ENCODE data around the gene TGFBRAP1. TPM values are rescaled to one million over a fixed set of nuclear protein-coding genes. Genes with fewer than 3 reads are reported as not detected.
"Not testable (repeated sequence)": the region's sequence is repeated elsewhere in the genome, so short reads cannot be mapped to it uniquely, and the experiment has no call there.

The TGFBRAP1 gene
- polyA plus RNA-seq, 3 donors: 15.0 to 17.5 (median 17.0) TPM

DNA sequence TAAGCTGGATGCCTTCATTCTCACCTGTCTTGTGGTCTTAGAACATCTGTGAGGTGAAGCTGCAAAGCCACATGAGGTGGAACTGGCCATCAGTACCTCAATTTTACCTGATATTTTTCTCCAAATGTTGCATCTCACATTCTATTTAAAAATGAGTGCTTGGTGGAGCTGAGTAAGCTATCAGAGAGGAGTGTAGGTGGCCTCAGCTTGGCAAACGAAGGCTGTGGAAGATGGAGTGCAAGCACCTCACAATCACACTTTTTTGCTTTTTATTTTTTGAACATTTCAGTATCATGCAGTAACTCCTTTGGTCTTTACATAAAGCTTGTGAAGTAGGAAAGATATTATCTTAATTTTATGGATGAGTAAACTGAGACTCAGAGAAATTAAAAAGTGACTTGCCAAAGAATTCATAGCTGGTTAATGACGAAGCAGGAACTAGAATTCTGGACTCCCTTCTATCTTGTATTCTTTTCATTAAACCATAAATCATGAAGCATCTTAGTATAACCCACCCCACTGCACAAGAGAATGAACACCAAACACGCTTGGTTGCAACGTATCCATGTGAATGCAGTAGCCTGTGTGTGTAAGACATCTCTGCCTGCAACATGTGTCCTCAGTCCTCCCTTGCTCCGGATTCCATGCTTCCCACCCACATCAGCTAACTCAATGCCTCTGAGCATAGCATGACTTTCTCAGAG lies 35.1 kb upstream of the TGFBRAP1 start:
- DNase-seq: no peak

DNA sequence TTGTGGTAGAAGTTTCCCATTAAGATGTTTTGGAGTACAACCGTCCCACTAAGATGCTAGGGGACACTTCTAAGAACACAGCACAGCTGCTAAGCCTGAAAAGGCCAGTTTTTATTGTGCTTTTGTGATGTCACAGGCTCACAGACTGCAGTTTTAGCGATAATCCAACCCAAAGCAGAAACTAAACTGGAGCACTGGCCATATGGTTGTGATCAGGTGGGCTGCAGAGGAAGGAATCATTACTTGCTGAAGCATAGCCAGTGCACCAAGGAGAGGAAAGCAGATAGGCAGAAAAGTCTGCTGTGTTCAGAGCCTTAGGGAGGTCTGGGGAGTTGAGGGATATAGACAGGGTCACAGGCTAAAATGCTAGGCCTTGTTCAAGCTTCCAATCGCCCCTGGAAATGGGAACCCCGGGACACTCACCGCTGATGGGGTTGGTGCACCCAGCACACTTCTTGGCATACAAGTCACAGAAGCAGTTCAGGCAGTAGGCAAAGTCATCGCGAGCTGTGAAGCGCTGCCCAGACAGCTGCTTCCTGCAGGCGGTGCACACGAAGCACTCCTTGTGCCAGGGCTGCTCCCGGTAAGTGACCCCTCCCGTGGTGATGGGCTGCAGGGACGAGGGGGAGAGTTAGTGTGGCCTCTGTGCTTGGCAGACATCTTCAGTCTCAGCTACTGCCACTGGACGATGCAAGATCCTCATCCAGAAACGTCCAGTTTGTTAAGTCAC lies 33.5 kb upstream of the TGFBRAP1 start:
- no peak for DNase-seq

DNA sequence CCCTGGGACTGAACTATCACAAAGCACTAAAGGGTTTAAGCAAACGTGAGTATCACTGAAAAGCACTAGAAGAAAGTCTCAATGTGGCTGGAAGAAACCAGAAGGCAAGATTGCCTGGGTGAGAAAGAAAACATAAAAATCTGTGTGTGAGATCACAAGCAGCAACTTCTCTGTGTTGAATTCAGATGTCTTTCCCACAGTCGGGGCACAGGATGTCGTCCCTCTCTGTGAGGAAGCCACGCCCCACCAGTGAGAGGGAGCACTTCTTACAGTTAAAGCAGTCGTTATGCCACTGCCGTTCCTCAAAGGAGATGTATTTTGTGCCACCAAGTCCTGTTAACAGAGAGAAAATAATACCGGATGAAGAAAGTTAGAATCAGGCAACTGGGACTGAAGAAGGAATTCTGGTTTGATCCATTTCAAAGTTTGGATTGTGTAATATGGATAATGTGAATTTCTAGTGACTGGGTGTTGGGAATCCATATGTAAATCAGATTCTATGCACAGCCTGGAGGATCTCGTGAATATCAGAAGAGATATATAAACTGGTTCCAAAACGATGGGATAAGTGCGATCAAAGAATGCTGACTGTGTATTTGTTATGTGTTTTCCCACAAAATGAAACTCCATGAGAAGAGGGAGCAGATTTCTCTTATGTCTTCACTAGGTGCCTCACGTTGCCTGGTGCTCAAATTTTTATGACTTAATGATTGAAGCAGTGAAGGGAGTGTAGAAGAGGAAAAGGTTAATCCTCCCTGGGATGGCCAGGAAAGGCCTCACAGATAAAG lies 31.8 kb upstream of the TGFBRAP1 start:
- DNase-seq: no peak

DNA sequence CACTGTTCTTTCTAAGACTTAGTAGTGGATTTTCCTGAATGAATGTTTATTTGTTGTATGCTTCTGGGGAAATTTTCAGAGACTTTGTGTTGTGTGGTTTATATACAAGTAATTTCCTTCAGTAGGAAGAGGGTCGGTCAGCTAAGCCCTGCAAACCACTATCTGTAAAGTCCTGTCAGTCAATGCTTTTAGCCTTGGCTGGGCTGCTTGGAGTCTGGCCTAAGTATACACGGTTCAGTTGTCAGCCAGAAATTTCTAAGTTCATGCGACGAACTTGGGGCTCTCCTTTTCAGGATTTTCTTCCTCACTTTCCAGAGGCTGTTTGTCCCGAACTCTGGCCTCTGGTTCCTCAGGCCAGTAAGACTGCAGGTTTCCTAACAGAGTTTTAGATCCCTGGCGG lies 29.1 kb upstream of the TGFBRAP1 start:
- DNase-seq: no peak

DNA sequence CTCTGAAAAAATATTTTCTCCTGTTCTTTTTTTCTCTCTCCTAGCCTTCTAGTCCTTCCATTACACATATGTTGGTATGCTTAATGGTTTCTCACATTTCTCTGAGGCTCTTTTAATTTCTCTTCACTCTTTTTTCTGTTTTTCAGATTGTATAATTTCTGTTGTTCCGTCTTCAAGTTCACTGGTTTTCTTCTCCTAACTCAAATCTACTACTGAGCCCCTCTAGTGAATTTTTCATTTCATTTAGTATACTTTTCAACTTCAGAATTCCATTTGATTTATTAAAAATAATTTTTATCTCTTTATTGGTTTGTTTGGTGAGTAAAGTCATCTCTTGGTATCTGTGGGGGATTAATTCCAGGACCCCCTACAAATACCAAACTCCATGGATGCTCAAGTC lies 27.6 kb upstream of the TGFBRAP1 start:
- no peak for DNase-seq

DNA sequence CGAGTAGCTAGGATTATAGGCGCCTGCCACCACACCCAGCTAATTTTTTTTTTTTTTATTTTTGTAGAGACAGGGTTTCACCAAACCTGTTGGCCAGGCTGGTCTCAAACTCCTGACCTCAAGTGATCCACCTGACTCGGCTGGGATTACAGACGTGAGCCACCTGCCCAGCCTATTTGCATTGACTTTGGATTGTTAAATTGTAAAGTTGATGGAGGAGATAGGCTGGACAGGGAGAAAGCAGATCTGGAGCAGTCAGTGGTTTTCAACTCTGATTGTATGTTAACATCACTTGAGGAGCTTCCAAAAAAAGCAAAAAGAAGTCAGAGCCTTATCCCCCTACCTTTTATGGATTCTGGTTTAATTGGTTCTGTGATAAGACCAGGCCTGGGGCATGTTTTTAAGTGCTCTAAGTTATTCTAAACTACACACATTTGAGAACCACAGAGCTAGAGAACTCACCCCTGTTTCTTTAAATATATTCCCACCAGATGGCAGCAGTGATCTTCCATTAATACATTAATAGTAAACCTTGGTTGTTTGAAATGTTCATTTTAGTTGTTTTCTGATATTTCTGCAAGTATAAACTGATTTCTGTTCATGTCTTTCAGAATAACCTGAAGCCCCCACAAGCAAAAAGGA lies 15.3 kb upstream of the TGFBRAP1 start:
- no peak for DNase-seq

DNA sequence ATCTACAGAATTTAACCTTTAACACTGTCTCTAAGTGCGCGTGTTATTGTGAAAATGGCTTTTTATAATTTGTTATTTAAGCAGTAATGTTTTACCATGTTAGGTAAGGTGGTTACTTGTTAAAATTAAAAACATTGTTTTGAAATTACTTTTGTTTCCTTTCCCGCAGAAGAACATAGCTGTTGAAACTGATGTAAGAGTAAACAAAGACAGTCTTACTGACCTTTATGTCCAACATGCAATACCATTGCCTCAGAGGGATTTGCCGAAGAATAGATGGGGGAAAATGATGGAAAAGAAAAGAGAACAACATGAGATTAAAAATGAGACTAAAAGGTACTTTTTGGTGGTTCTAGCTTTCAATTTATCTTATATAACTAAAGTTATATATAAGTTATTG lies 9.9 kb upstream of the TGFBRAP1 start:
- no peak for DNase-seq

DNA sequence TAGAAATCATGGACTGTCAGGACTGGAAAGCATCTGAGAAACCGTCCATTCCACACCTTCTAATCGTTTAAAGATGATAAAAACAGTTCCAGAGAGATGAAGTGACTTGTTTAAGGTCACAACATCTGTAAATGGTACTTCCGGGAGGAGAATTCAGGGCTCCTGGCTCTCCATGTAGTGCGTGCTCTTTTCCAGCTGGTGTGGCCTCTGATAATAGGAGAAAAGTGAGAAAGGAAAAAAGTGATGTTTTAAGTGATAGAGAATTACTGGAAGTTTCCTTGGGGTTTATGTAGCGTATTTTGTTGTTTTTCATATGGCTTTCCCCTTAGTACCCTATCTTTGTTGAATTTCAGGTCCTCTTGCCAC lies 8.5 kb upstream of the TGFBRAP1 start:
- no peak for DNase-seq

DNA sequence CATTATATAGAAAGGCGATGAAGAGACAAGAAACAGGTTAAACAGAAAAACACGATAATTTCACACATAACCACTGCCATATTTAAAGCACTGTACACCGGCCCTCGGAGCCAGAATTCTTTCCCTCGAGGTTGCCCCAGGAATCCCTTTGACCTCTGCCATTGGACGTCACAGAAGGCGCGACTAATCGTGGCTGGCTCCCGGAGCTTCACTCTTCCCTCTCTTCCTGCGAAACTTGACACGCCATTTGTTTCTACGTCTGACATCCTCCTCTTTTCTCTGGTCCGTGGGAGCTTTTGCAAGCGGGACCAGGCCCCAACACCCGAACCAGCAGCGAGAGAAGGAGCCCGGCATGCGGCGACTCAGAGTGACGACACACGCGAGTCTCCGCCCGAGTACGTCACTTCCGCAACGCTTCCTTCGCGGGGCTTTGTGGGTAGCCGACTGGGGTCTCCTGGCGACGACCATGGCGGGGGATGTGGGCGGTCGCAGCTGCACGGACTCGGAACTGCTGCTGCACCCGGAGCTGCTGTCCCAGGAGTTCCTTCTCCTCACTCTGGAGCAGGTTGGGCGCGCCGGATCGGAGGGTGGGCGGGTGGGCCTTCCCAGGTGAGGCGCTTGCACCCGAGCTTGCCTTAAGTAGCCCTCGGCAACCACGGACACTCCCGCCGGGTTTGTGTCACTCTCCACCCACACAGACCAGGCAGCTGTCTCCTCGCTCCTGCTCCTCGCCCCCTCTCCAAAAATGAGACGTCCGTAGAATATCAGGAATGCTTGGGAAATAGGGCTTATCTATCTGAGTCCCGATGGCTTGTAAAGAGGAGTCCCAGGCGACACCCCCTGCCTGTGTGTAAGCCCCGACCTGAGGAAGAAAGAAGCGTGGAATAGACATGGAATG lies 7.8 kb upstream of the TGFBRAP1 start, which contains the start of gene C2orf49:
TSS of gene C2orf49 (plus strand) at position 419 of the 898 bp plus-strand sequence. CDS start at position 467, 48 bp downstream.
- peak; percentile 94 for DNase-seq

DNA sequence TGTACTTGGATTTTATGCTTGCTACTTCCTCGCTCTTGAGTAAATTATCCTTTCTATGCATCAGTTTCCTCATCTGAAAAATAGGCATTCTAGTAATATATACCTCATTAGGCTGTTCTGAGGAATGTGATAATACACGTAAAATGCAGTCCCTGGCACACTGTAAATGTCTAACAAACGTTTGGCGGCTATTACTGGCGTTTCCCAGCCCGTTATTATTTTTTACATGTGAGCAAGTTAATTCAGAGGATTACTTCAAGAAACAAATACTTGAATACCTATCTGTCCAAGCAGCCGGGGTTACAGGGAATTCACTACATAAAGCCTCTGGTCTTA lies 7.2 kb upstream of the TGFBRAP1 start:
- DNase-seq: no peak

DNA sequence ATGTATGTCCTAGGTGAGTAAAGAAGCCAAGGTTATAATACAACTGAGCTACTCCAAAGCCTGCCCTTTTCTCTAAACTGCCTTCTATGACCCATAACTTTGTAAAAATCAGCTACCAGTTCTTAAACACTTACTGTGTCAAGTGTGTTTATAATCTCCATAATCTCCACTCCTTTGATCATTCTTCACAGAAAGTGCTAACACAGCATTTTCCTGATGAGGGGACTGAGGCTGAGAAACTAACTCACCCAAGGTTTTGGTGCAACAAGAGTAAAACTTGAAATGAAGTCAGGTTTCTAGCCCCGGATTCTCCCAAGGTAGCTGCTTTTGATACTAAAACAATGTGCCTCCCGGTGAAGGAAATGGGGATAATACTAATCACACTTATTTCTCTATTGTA lies 5.9 kb upstream of the TGFBRAP1 start:
- no peak for DNase-seq

DNA sequence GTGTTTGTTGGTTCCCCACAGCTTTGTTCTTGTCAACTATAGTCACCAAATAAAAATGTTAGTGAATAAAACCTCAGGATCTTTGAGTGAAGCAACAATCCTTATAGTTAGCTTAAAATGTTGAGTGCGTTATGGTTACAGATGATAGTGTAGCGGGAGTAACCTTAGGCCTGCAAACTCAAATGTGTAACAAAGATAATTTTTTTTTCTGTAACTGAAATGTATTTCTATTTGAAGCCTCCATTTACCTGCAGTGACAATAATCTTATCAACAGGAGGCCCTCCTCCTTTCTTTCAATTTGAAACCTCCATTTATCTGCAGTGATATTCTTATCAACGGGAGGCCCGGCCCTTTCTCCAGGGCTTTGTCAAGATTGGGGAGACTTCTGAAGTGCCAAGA lies 4.7 kb upstream of the TGFBRAP1 start:
- DNase-seq: no peak

DNA sequence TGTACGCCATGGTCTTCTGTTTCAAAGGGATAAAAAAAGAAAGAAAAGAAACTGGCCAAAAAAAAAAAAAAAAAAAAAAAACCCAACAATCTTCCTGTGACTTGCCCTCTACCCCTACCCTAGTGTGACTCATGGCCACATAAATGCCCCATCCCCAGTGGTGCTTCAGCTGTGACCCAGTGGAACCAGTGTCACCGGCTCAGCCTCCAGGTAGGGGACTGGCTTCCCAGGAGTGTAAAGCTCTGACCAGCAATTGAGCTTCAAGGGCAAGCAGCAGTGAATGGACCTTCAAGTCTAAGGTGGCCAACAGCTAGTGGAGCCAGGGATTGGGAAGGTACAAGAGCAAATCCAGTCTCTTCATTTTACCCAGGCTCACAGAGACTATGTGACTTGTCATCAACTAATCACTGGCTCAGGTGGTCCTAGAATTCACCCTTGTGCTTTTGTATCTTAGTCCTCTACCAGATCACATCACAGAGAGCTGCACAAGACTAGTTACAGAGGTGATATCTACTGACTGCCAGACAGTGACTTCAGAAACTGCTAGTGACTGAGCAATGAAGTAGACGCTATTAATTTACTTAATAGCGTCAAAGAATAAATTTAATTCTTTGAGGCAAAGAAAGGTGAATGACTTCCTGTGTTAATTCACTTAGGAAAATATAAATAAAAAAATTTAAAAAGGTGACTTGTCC lies 1.3 kb upstream of the TGFBRAP1 start:
- no peak for DNase-seq

DNA sequence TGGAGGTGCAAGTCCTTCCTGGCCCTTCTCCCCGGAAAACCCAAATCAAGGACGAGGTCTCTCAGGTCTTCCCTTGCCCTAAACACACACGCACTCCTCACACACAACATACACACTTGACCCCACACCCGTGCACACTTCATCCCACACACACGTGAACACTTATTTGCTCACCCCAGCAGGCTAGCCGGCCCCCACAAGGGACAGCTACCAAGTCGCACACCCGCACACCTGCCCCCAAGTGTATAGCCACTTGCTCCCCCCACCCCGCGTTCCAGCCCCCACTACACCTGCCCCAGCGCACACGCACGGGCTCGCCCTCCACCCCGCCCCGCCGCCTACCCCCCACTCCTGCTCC lies 359 bp downstream of the TGFBRAP1 start:
- no peak for DNase-seq

DNA sequence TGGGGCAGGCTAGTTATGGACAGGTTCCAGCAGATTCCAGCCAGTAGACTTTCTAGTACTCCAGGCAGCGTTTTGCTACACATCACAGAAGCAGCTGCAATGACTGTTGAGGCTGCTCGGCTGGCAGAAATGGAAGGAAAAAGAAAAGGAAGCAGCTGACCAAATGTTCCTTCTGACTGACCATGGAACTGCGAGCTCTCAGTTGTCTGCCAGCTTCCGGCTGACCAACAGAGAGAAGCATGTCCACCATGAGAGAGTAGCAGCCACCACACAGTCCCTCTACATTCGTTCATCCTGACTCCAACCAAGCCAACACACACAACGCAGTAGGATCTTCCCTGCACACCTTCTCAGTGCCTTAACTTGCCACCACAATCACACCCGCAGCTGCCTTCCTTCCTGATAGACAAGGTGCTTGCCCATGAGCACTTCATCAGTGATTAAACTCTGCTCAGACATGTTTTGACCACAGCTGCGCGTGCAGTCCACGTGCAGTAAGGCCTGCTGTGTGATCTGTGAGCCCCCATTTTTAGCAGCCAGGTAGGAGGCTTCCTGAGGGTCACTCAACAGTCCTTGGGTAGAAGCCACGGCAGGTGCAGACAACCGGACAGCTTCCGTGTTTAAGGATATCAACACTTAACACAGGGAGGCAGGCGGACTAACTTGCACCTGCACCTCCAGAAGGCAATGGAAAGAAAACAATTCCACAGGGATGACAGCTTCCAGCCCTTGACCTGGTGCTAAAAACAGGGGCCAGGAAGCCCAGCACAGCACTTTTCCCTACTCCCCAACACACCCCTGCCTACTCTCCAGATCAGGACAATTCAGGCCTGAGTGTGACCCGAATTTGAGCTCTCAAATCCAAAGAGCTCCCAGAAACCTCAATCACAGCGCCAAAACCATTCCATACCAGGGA lies 996 bp downstream of the TGFBRAP1 start:
- no peak for DNase-seq

DNA sequence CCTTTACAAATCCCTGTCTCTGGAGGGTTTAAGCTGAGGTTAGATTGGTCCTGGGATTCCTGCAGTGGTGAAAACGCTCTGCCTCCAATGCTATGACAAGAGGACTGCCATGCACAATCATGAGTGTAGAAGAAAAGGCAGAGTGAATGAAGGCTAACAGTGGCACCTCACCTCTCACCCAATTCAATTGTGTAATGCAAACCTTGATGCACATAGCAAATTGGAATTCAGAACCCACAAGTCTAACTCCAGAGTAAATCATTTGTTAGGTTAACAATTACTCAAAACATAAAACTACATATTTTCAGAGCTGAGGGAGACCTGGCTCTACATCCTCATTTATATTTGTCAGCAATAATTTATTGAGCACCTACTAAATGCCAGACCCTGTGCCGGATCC lies 1.8 kb downstream of the TGFBRAP1 start:
- no peak for DNase-seq

DNA sequence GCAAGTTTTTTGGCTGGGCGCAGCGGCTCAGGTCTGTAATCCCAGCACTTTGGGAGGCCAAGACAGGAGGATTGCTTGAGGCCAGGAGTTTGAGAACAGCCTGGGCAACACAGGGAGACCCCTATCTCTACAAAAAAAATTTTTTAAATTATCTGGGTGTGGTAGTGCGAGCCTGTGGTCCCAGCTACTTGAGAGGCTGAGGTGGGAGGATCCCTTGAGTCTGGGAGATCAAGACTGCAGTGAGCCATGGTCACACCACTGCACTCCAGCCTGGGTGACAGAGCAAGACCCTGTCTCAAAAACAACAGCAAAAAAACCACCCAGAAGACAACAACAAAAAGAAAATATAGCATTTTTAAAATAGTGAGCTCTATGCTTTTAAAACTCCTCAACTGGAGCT lies 2.3 kb downstream of the TGFBRAP1 start:
- DNase-seq: not testable (repeated sequence)

DNA sequence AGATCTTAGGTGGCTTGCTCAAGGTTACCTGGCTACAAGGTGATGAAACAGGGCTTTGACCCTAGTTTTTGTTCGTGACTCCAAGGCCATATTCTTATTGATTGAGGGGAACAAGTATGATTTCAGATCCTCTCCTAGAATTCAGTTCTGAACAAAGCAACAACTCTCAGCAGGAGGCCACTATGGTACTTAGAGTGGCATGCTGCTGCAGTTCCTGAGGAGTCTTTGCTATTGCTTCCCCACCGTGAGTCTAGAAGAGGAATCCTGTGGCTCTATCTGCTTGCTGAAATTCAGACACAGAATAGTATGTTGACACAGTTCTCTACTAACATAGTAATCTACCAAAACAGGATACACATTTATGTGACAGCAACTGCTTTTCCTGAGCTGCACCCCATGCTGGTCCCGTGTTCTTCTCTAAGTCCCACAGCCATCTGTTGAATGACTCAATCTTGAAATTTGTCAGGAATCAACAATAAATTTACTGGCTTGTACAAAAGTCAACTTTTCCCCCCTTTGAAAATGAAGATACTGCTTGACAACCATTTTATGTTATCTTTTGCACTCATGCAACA lies 4.1 kb downstream of the TGFBRAP1 start:
- no peak for DNase-seq

DNA sequence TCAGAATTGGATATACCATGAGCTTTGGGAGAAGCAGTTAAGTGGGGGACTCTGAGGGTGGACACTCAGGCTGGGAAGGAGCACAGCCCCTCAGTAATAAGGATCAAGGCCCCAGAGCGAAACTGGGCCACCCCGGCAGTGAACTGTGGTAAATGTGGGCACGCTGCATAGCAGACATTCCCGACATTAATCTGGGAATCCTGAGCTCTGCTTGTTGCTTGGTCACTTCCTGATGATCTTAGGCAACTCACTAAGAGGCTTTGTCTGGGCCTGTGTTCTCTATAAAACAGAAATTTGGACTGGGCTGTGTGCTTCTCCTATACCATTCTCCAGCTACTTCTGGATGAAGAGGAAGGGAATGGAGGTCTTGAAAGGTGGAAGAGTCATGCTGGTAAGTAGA lies 4.8 kb downstream of the TGFBRAP1 start:
- DNase-seq: no peak
